Measurements from ENCODE around the gene TRIM4.
"Not testable (repeated sequence)": the region's sequence is repeated elsewhere in the genome, so short reads cannot be mapped to it uniquely, and the experiment has no call there.

Gene TRIM4

GRCh38 chr7:99910976-99911375 is 8.4 kb downstream of the TRIM4 start:
- DNase-seq = no peak

- no peak for DNase-seq
These were observed 17.7 kb downstream of the TRIM4 start for GRCh38 chr7:99901581-99901980.

- no peak for DNase-seq
These were observed 19.4 kb downstream of the TRIM4 start for GRCh38 chr7:99899830-99900519.

GRCh38 chr7:99898836-99899235 is 20.5 kb downstream of the TRIM4 start:
- no peak for DNase-seq

DNA sequence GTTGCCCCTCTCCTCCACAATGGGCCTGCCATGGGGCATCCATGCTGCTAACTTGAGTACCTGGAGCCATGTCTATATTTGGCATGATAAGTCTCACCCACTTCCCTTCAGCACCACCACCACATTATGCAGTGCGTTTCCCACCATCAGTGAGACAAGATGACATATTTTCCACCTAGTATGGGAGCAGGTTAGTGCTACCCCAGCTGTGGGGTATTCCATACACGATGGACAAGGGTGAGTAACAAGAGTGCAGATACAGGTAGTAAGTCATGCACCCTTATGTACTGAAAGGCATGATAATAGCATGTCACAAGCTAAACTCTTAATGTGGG is 21.3 kb downstream of the TRIM4 start:
- no peak for DNase-seq

GRCh38 chr7:99897322-99898022 is 21.9 kb downstream of the TRIM4 start:
- DNase-seq = no peak

GRCh38 chr7:99894738-99895137 is 24.6 kb downstream of the TRIM4 start:
- no peak for DNase-seq

DNA sequence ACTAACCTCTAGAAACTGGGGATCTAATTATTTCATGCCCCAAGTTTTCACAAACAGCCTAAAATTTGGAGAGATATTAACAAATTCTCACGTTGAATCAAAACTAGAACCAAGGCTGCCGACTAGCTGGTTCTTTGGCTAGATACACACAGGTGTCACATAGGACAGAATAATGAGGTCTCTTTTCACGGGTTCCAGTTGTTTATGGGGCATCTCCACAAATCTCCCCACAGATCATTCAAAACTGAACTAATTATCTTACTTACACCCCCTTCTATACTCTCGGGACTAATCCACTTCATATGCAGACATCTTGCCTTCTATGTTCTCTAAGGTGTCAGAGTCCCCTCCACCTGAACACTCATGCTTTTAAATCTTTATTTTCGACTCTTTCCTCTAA is 26.1 kb downstream of the TRIM4 start:
- no peak for DNase-seq

DNA sequence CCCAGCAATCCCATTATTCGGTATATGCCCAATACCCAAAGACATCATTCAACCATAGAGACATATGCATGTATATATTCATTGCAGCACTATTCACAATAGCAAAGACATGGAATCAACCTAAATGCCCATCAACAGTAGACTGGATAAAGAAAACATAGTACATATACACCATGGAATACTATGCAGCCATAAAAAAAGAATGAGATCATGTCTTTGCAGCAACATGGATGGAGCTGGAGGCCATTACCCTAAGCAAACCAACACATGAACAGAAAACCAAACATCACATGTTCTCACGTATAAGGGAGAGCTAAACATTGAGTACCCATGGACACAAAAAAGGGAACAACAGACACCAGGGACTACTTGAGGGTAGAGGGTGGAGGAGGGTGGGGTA is 29.0 kb downstream of the TRIM4 start:
- not testable (repeated sequence) for DNase-seq

DNA sequence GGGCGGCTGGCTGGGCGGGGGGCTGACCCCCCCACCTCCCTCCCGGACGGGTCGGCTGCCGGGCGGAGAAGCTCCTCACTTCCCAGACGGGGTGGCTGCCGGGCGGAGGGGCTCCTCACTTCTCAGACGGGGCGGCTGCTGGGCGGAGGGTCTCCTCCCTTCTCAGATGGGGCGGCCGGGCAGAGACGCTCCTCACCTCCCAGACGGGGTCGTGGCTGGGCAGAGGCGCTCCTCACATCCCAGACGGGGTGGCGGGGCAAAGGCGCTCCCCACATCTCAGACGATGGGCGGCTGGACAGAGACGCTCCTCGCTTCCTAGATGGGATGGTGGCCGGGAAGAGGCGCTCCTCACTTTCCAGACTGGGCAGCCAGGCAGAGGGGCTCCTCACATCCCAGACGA is 31.0 kb downstream of the TRIM4 start:
- DNase-seq = not testable (repeated sequence)

DNA sequence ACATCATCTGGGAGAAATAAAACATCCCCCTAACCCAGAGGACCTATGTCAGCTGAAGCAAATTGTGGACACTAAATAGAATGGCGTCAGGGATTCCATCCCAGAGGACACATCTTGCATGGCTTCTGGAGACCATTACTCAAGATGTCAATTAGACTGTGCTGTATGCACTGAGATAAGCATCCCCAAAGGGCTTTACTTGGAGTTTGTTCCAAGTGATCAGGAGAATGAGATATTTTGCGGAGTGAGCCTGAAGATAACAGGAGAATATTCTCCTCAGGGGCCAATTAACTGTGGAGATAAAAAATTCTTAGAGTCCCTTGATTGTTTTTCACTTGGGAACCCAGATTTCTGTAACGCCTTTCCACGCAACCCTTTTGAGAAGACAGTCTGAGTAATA is 38.0 kb downstream of the TRIM4 start:
- DNase-seq = no peak

- DNase-seq = no peak
These were observed 42.4 kb downstream of the TRIM4 start, which contains the start of gene OR2AE1 for GRCh38 chr7:99876933-99877332. OR2AE1 (minus strand) TSS chr7:99877033; CDS start chr7:99877033, 0 bp downstream.

GRCh38 chr7:99876491-99876890 is 42.8 kb downstream of the TRIM4 start:
- DNase-seq = no peak

GRCh38 chr7:99868246-99868645 is 51.1 kb downstream of the TRIM4 start:
- no peak for DNase-seq

DNA sequence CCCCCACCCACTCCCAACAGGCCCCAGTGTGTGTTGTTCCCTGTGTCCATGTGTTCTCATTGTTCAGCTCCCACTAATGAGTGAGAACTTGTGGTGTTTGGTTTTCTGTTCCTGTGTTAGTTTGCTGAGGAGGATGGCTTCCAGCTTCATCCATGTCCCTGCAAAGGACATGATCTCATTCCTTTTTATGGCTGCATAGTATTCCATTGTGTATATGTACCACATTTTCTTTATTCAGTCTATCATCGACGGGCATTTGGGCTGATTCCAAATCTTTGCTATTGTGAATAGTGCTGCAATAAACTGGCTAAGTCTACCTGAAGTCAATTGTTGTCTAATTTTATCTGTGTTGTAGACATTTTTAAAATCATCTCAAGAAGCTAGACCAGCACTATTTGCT is 51.9 kb downstream of the TRIM4 start:
- not testable (repeated sequence) for DNase-seq

- DNase-seq = no peak
These were observed 55.4 kb downstream of the TRIM4 start for GRCh38 chr7:99863847-99864440.

- DNase-seq = no peak
These were observed 58.8 kb downstream of the TRIM4 start for GRCh38 chr7:99860281-99861127.

DNA sequence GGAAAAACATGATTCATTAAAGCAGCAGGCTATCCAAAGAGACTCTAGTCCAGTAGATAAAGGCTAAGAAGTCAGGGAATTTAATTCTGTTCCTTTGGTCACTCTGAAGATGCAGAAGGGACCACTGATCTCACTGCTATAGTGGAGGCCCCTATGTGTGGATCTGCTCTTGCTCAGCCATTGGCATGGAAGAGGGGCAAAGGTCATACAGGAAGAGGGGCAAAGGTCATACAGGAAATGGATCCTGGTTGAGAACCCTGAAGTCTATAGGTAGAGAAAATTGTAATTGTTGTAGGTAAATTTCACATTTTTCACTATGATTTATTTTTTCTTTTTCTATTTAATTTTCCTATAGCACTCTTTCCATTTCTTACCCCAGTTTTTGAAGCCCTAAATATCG is 64.1 kb downstream of the TRIM4 start:
- DNase-seq = no peak

- DNase-seq = no peak
These were observed 70.7 kb downstream of the TRIM4 start for GRCh38 chr7:99848420-99849216.

DNA sequence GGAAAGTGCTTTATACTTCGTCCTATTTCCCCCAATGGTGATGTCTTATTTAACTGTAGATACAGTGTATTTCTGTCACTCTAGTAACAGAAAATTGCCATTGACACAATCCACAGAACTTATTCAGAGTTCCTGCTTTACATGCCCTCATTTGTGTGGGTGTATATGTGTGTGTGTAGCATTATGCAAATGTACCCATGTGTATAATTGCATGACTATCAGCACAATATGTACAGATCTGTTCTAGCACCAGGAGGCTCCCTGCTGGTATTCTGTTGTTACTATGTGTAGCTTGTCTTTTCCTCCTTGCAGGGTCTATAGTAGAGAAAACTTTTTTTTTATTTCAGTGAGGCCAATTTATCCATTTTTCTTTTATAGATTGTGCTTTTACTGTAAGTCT is 75.0 kb downstream of the TRIM4 start:
- no peak for DNase-seq

DNA sequence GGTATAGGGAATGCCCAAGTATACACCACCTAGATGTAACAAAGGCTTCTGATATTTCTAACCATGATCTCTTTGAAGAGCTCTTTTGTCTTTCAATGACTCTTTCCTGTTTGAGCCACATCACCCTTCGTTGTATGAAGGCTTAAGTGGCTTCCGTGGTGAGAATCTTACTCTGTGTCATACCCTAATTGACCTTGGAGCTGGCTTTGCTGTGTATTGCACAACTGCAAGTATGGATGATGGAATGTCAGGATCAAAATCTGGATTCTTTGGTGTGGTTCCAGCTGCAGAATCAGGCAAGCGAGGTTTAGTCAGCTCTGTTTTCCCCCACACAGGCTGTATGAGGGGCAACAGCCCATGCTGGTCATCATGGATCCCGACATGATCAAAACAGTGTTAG is 75.5 kb downstream of the TRIM4 start:
- DNase-seq = no peak

DNA sequence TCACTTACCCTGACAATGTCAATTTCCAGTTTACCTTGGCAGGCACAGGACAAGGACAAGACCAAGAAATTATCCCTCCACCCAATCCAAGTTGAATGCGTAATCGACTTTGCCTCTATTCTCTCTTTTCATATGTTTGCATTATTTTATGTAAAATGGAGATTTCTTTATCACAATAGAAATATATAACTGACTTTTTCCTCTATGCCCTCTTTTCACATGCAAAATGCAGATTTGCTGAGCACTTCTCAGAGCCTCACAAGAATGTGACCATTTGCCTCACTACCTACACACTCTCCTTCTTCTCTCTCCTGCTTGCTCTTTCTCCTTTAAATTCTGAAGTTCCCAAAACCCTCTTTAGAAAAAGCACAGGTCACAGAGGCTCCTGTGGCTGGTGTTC is 76.4 kb downstream of the TRIM4 start:
- no peak for DNase-seq

All from NCI-H345 (cell line).